GM23248 (cell line): ENCODE measurements around the gene KRTDAP.

Source experiments
- EZH2 ChIP-seq: fragments of 200-600 bp; sonication (generic); IDR thresholded peaks from 2 replicates; pipeline ENCODE4 v1.6.1; 2018; ENCODE audit warnings: antibody characterized with exemption, mild to moderate bottlenecking; ENCODE audit not compliant: insufficient read depth, poor library complexity, severe bottlenecking
- EZH2phosphoT487 ChIP-seq: fragments of 200-600 bp; sonication (generic); IDR thresholded peaks from 2 replicates; pipeline ENCODE4 v1.6.1; 2018; ENCODE audit warnings: antibody characterized with exemption, moderate library complexity, mild to moderate bottlenecking, low read depth; ENCODE audit not compliant: insufficient read depth

DNA sequence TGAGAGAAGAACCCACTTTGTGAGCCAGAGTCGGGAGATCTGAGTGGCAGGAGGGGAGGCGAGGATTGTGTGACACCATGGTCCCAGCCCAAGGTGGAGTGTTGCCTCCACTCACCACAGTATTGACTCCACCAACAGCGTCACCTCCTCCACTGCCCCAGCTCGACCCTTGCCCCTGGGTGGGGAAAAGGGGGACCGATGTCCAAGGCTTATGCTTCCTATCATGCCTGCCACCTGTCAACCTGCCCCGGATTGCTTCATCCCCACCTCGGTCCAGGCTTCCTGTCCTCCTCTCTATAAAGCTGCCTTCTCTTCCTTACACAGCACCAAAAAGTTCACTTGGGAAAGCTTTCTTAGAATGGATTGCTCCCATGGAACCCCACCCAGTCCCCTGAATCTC lies 15.7 kb upstream of the KRTDAP start:
- no peak for TF ChIP-seq EZH2
- no peak for TF ChIP-seq EZH2phosphoT487
